ENCODE data around the gene CDK19. TPM values are rescaled to one million over a fixed set of nuclear protein-coding genes. Genes with fewer than 3 reads are reported as not detected.

CDK19 gene
- total RNA-seq, 1 donor from 2014 or later, result 34.4 TPM

GRCh38 chr6:110735666-110736065 lies 79.6 kb downstream of the CDK19 start:
- Histone ChIP-seq H3K4me1 (no peaks in the 10 kb centered on the region), H3K4me2 (no peak overlapping the region), H3K27me3 (no peaks in the 10 kb centered on the region), H3K4me3 (no peak overlapping the region), H2AFZ (replicated peaks) (no peak overlapping the region), H3F3A (ENCODE audit: low read depth) (no peaks in the 10 kb centered on the region), H3K36me3 (peaks cover 16% of the 10 kb centered on the region), H3K79me2 (ENCODE audit: low read depth) (no peaks in the 10 kb centered on the region), H3K27ac (no peak overlapping the region), H3K9me3 (ENCODE audit: low read depth) (no peaks in the 10 kb centered on the region), H4K20me1 (ENCODE audit: low read depth) (no peaks in the 10 kb centered on the region), H3K9ac (no peak overlapping the region)
- no peak for DNase-seq (ENCODE audit: low spot score)
- TF ChIP-seq EZH2phosphoT487 (IDR thresholded peaks at IDR 0.05), result no peak
- TF ChIP-seq EZH2 (IDR thresholded peaks at IDR 0.05), result no peak
- no peak for TF ChIP-seq CTCF (IDR thresholded peaks at IDR 0.05)
- Mint-ChIP-seq H3K27ac (no peak overlapping the region), H3K4me1 (no peaks in the 10 kb centered on the region), H3K4me3 (no peak overlapping the region), H3K36me3 (peaks cover 27% of the 10 kb centered on the region), H3K27me3 (ENCODE audit: insufficient read depth, low read depth) (no peaks in the 10 kb centered on the region), H3K9me3 (peaks cover 5% of the 10 kb centered on the region)

GRCh38 chr6:110731898-110732297 lies 83.4 kb downstream of the CDK19 start:
- Mint-ChIP-seq H3K27ac (no peak overlapping the region), H3K4me3 (no peak overlapping the region), H3K36me3 (peaks cover 22% of the 10 kb centered on the region), H3K4me1 (no peaks in the 10 kb centered on the region), H3K27me3 (ENCODE audit: insufficient read depth, low read depth) (no peaks in the 10 kb centered on the region), H3K9me3 (no peaks in the 10 kb centered on the region)
- no peak for DNase-seq (ENCODE audit: low spot score)
- Histone ChIP-seq H3K9me3 (ENCODE audit: low read depth) (no peaks in the 10 kb centered on the region), H3F3A (ENCODE audit: low read depth) (no peaks in the 10 kb centered on the region), H3K9ac (no peak overlapping the region), H3K4me3 (no peak overlapping the region), H3K36me3 (peaks cover 9% of the 10 kb centered on the region), H2AFZ (replicated peaks) (no peak overlapping the region), H3K27me3 (no peaks in the 10 kb centered on the region), H3K4me2 (no peak overlapping the region), H3K79me2 (ENCODE audit: low read depth) (no peaks in the 10 kb centered on the region), H3K27ac (no peak overlapping the region), H3K4me1 (no peaks in the 10 kb centered on the region), H4K20me1 (ENCODE audit: low read depth) (no peaks in the 10 kb centered on the region)
- TF ChIP-seq CTCF (IDR thresholded peaks at IDR 0.05), result no peak
- no peak for TF ChIP-seq EZH2 (IDR thresholded peaks at IDR 0.05)
- TF ChIP-seq EZH2phosphoT487 (IDR thresholded peaks at IDR 0.05), result no peak

- H3K4me1 ChIP-seq, result no peaks in the 10 kb centered on the region
- no peak overlapping the region for H3K27ac Mint-ChIP-seq
- H3K27me3 ChIP-seq, result no peaks in the 10 kb centered on the region
- peaks cover 9% of the 10 kb centered on the region for H3K36me3 ChIP-seq
- H3K4me3 Mint-ChIP-seq, result no peak overlapping the region
- H3K36me3 Mint-ChIP-seq, result peaks cover 22% of the 10 kb centered on the region
- no peaks in the 10 kb centered on the region for H3K4me1 Mint-ChIP-seq
- H3F3A ChIP-seq (ENCODE audit: low read depth), result no peaks in the 10 kb centered on the region
- no peaks in the 10 kb centered on the region for H3K79me2 ChIP-seq (ENCODE audit: low read depth)
- no peak overlapping the region for H3K27ac ChIP-seq
- no peak overlapping the region for H3K4me3 ChIP-seq
- no peak for DNase-seq (ENCODE audit: low spot score)
- no peak overlapping the region for H3K4me2 ChIP-seq
- H2AFZ ChIP-seq (replicated peaks), result no peak overlapping the region
- no peak overlapping the region for H3K9ac ChIP-seq
- no peaks in the 10 kb centered on the region for H4K20me1 ChIP-seq (ENCODE audit: low read depth)
- H3K9me3 Mint-ChIP-seq, result no peaks in the 10 kb centered on the region
- no peaks in the 10 kb centered on the region for H3K27me3 Mint-ChIP-seq (ENCODE audit: insufficient read depth, low read depth)
- H3K9me3 ChIP-seq (ENCODE audit: low read depth), result no peaks in the 10 kb centered on the region
- no peak for TF ChIP-seq EZH2 (IDR thresholded peaks at IDR 0.05)
- TF ChIP-seq CTCF (IDR thresholded peaks at IDR 0.05), result no peak
- TF ChIP-seq EZH2phosphoT487 (IDR thresholded peaks at IDR 0.05), result no peak
Observed at GRCh38 chr6:110731196-110731595, 84.1 kb downstream of the CDK19 start.
